ENCODE results near the gene CAMTA1. TPM values are rescaled to one million over a fixed set of nuclear protein-coding genes. Genes with fewer than 3 reads are reported as not detected.
A peak's percentile ranks its signal among the peaks of the same experiment; 100 is the strongest.

The CAMTA1 gene
- total RNA-seq, 2 donors from 2014 or later: 36.5 to 57.5 TPM

GRCh38 chr1:7579831-7580804 is 794.9 kb downstream of the CAMTA1 start:
- Mint-ChIP-seq H3K4me3 (no peak overlapping the region), H3K9me3 (no peaks in the 10 kb centered on the region), H3K36me3 (no peaks in the 10 kb centered on the region), H3K27ac (no peak overlapping the region), H3K27me3 (peaks cover 0 to 5% of the 10 kb centered on the region in 2 donors), H3K4me1 (ENCODE audit: low read depth in 2 of 2) (no peaks in the 10 kb centered on the region)
- ATAC-seq (no peak), DNase-seq (ENCODE audit: low spot score) (peak; percentile 56)

GRCh38 chr1:7580923-7581753 is 795.9 kb downstream of the CAMTA1 start:
- peak; percentile 37 for DNase-seq (ENCODE audit: low spot score)
- no peaks in the 10 kb centered on the region for H3K36me3 Mint-ChIP-seq
- no peak for ATAC-seq

GRCh38 chr1:7581754-7582459 is 796.7 kb downstream of the CAMTA1 start:
- ATAC-seq (no peak), DNase-seq (ENCODE audit: low spot score) (peak; percentile 31)
- Mint-ChIP-seq H3K27ac (no peak overlapping the region), H3K36me3 (no peaks in the 10 kb centered on the region), H3K9me3 (no peaks in the 10 kb centered on the region), H3K27me3 (no peaks in the 10 kb centered on the region), H3K4me1 (ENCODE audit: low read depth in 2 of 2) (no peaks in the 10 kb centered on the region), H3K4me3 (no peak overlapping the region)

More at GRCh38 chr1:7580923-7581753, 795.9 kb downstream of the CAMTA1 start:
- Mint-ChIP-seq H3K9me3 (no peaks in the 10 kb centered on the region), H3K27me3 (peaks cover 0 to 5% of the 10 kb centered on the region in 2 donors), H3K4me1 (ENCODE audit: low read depth in 2 of 2) (no peaks in the 10 kb centered on the region), H3K27ac (no peak overlapping the region), H3K4me3 (no peak overlapping the region)

- DNase-seq (ENCODE audit: low spot score) (peak; percentile 51), ATAC-seq (no peak)
- no peaks in the 10 kb centered on the region for H3K4me1 Mint-ChIP-seq (ENCODE audit: low read depth in 2 of 2)
- H3K27me3 Mint-ChIP-seq: no peaks in the 10 kb centered on the region
- H3K27ac Mint-ChIP-seq: no peak overlapping the region
- no peaks in the 10 kb centered on the region for H3K36me3 Mint-ChIP-seq
- no peaks in the 10 kb centered on the region for H3K9me3 Mint-ChIP-seq
- H3K4me3 Mint-ChIP-seq: no peak overlapping the region
These were observed 797.3 kb downstream of the CAMTA1 start for GRCh38 chr1:7582460-7582972.

- ATAC-seq (no peak), DNase-seq (ENCODE audit: low spot score) (peak; percentile 59)
- H3K27me3 Mint-ChIP-seq: no peaks in the 10 kb centered on the region
- no peak overlapping the region for H3K4me3 Mint-ChIP-seq
- H3K36me3 Mint-ChIP-seq: no peaks in the 10 kb centered on the region
- no peaks in the 10 kb centered on the region for H3K9me3 Mint-ChIP-seq
- no peaks in the 10 kb centered on the region for H3K4me1 Mint-ChIP-seq (ENCODE audit: low read depth in 2 of 2)
- no peak overlapping the region for H3K27ac Mint-ChIP-seq
These were observed 798.2 kb downstream of the CAMTA1 start for GRCh38 chr1:7583291-7584096.

GRCh38 chr1:7584157-7584556 is 798.9 kb downstream of the CAMTA1 start:
- no peaks in the 10 kb centered on the region for H3K4me1 Mint-ChIP-seq (ENCODE audit: low read depth in 2 of 2)
- H3K4me3 Mint-ChIP-seq: no peak overlapping the region
- H3K27ac Mint-ChIP-seq: no peak overlapping the region
- ATAC-seq (no peak), DNase-seq (ENCODE audit: low spot score) (no peak)
- H3K27me3 Mint-ChIP-seq: no peaks in the 10 kb centered on the region
- H3K36me3 Mint-ChIP-seq: no peaks in the 10 kb centered on the region
- no peaks in the 10 kb centered on the region for H3K9me3 Mint-ChIP-seq

- no peaks in the 10 kb centered on the region for H3K27me3 Mint-ChIP-seq
- DNase-seq (ENCODE audit: low spot score) (peak; percentile 44), ATAC-seq (no peak)
- no peaks in the 10 kb centered on the region for H3K4me1 Mint-ChIP-seq (ENCODE audit: low read depth in 2 of 2)
- no peaks in the 10 kb centered on the region for H3K36me3 Mint-ChIP-seq
- H3K27ac Mint-ChIP-seq: no peak overlapping the region
- no peaks in the 10 kb centered on the region for H3K9me3 Mint-ChIP-seq
- no peak overlapping the region for H3K4me3 Mint-ChIP-seq
These were observed 799.4 kb downstream of the CAMTA1 start for GRCh38 chr1:7584643-7585042.

GRCh38 chr1:7585216-7585907 is 800.1 kb downstream of the CAMTA1 start:
- no peak overlapping the region for H3K27ac Mint-ChIP-seq

GRCh38 chr1:7586031-7586941 is 801.0 kb downstream of the CAMTA1 start:
- H3K36me3 Mint-ChIP-seq: no peaks in the 10 kb centered on the region
- no peaks in the 10 kb centered on the region for H3K27me3 Mint-ChIP-seq
- no peak overlapping the region for H3K4me3 Mint-ChIP-seq
- H3K4me1 Mint-ChIP-seq (ENCODE audit: low read depth in 2 of 2): no peaks in the 10 kb centered on the region
- no peak overlapping the region for H3K27ac Mint-ChIP-seq
- peak; percentile 57 for DNase-seq (ENCODE audit: low spot score)
- no peaks in the 10 kb centered on the region for H3K9me3 Mint-ChIP-seq
- ATAC-seq: no peak

More at GRCh38 chr1:7585216-7585907, 800.1 kb downstream of the CAMTA1 start:
- Mint-ChIP-seq H3K4me3 (no peak overlapping the region), H3K36me3 (no peaks in the 10 kb centered on the region), H3K27me3 (no peaks in the 10 kb centered on the region), H3K9me3 (no peaks in the 10 kb centered on the region), H3K4me1 (ENCODE audit: low read depth in 2 of 2) (no peaks in the 10 kb centered on the region)
- DNase-seq (ENCODE audit: low spot score): peak; percentile 32
- no peak for ATAC-seq

GRCh38 chr1:7587108-7587772 is 802.0 kb downstream of the CAMTA1 start:
- Mint-ChIP-seq H3K27ac (no peak overlapping the region), H3K9me3 (no peaks in the 10 kb centered on the region), H3K4me1 (ENCODE audit: low read depth in 2 of 2) (no peaks in the 10 kb centered on the region), H3K36me3 (no peaks in the 10 kb centered on the region), H3K4me3 (no peak overlapping the region), H3K27me3 (no peaks in the 10 kb centered on the region)
- DNase-seq (ENCODE audit: low spot score) (peak; percentile 49), ATAC-seq (no peak)

- Mint-ChIP-seq H3K27ac (no peak overlapping the region), H3K9me3 (no peaks in the 10 kb centered on the region), H3K4me3 (no peak overlapping the region), H3K4me1 (ENCODE audit: low read depth in 2 of 2) (no peaks in the 10 kb centered on the region), H3K27me3 (no peaks in the 10 kb centered on the region), H3K36me3 (no peaks in the 10 kb centered on the region)
- peak; percentile 51 for DNase-seq (ENCODE audit: low spot score)
- ATAC-seq: peak in 1 of 2 donors; percentile 30
These were observed 802.7 kb downstream of the CAMTA1 start for GRCh38 chr1:7587773-7588456.

Measured in natural killer cell treated with Interleukin-12 subunit alpha and Interleukin-12 subunit beta and Interleukin-15 and Interleukin-18, amount 100 ng/mL, for 72 hours (primary cell).